Loucy (cell line): ENCODE data around the gene N4BP3.

Source experiments
- CTCF ChIP-seq: fragments of 200-600 bp; sonication (generic); conservative IDR thresholded peaks from 2 replicates; pipeline ENCODE4 v1.5.1; 2014; ENCODE audit warnings: mild to moderate bottlenecking, antibody characterized with exemption, low read length
- EZH2phosphoT487 ChIP-seq: fragments of 200-600 bp; IDR thresholded peaks from 2 replicates; pipeline ENCODE4 v1.6.1; 2018; ENCODE audit warnings: antibody characterized with exemption, mild to moderate bottlenecking, moderate library complexity, borderline replicate concordance

DNA sequence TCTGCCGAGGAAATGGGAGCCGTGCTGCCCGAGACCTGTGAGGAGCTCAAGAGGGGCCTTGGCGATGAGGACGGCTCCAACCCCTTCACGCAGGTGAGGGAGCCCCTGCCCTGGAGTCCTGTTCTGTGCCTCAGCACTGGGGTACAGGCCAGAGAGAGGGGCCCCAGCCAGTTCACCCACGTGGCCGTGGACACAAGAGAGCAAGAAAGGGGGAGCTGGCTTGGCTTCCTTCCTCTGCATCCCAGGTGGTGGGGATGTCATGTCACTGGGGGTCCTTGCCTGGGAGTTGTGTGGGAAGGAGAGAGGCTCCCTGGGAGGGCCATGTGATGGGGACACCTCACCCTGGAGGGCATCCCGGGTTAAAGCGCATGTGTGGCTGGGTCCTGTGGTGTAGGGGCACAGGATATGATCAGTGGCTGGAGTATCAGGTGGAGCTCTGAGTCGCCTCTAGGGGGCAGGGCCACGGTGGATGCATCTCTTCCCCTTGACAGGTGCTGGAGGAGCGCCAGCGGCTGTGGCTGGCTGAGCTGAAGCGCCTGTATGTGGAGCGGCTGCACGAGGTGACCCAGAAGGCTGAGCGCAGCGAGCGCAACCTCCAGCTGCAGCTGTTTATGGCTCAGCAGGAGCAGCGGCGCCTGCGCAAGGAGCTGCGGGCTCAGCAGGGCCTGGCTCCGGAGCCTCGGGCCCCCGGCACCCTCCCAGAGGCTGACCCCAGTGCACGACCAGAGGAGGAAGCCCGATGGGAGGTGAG is 7.5 kb downstream of the N4BP3 start:
- TF ChIP-seq CTCF (peak; percentile 44), EZH2phosphoT487 (no peak)
